ENCODE results near the gene CUL4A. TPM values are rescaled to one million over a fixed set of nuclear protein-coding genes. Genes with fewer than 3 reads are reported as not detected.
"Not testable (repeated sequence)": the region's sequence is repeated elsewhere in the genome, so short reads cannot be mapped to it uniquely, and the experiment has no call there.

The CUL4A gene
- total RNA-seq, 6 experiments from 2014 or later = 29.2 to 75.8 (median 39.5) TPM

DNA sequence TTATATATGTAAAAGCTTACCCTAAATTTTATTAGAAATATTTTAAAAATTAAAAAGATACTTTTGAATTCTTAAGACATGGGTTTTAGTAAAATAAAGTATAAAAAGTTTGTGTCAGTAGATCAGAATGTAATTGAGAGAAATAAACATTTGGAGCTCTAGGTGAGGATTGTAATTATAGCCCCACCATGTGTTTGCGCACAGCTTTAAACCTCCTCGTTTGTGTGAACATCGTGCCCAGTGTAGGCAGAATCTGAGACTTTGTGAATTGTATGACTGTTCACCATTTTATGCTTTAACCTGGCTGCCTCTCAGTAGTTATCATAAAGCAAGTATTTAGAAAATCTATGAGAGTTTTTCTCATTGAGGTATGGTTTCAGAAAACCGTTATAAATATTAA lies 29.1 kb downstream of the CUL4A start:
- 77% methylated on average over 4 of the region's 4 CpGs for WGBS (ENCODE audit: insufficient coverage, low coverage, low lambda C conversion rate, missing lambda C conversion rate)
- Histone ChIP-seq H3K9me3 (no peaks in the 10 kb centered on the region), H3K4me3 (no peak overlapping the region), H3K4me1 (no peaks in the 10 kb centered on the region), H3K27ac (no peak overlapping the region), H3K36me3 (peaks cover 0 to 48% (median 14%) of the 10 kb centered on the region in 4 donors), H3K27me3 (no peaks in the 10 kb centered on the region)
- intact Hi-C loops (cut with DNase I) = no loop called here
- TF ChIP-seq, protein P1, sequence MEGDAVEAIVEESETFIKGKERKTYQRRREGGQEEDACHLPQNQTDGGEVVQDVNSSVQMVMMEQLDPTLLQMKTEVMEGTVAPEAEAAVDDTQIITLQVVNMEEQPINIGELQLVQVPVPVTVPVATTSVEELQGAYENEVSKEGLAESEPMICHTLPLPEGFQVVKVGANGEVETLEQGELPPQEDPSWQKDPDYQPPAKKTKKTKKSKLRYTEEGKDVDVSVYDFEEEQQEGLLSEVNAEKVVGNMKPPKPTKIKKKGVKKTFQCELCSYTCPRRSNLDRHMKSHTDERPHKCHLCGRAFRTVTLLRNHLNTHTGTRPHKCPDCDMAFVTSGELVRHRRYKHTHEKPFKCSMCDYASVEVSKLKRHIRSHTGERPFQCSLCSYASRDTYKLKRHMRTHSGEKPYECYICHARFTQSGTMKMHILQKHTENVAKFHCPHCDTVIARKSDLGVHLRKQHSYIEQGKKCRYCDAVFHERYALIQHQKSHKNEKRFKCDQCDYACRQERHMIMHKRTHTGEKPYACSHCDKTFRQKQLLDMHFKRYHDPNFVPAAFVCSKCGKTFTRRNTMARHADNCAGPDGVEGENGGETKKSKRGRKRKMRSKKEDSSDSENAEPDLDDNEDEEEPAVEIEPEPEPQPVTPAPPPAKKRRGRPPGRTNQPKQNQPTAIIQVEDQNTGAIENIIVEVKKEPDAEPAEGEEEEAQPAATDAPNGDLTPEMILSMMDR (IDR thresholded peaks at IDR 0.05) = no peak
- TF ChIP-seq POLR2A (IDR thresholded peaks at IDR 0.05) = no peak
- DNase-seq (no peak), ATAC-seq (no peak)

DNA sequence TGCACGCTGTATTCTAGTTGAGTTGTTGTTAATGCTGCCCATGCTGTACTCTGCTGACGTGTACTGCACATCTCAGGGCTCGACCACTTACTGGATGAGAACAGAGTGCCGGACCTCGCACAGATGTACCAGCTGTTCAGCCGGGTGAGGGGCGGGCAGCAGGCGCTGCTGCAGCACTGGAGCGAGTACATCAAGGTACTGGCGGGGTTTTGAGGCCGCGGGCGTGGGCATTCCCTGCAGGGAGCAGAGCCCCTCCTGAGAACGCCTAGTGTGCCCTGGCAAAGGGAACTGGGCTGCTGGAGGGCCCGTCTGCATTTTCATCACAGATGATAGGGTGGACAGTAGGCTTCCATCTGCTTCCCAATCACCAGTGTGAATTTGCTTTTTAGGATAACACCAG lies 29.9 kb downstream of the CUL4A start:
- DNase-seq = no peak
- H3K4me3 ChIP-seq = no peak overlapping the region
- intact Hi-C loops (cut with DNase I) = no loop called here
- H3K4me1 ChIP-seq = no peaks in the 10 kb centered on the region
- WGBS (ENCODE audit: insufficient coverage, low coverage, low lambda C conversion rate, missing lambda C conversion rate) = 60% methylated on average over 3 of the region's 15 CpGs
- TF ChIP-seq, protein P1 (IDR thresholded peaks at IDR 0.05) = no peak
- no peak for TF ChIP-seq POLR2A (IDR thresholded peaks at IDR 0.05)
- H3K9me3 ChIP-seq = no peaks in the 10 kb centered on the region
- H3K27me3 ChIP-seq = no peaks in the 10 kb centered on the region
- no peak for ATAC-seq
- H3K36me3 ChIP-seq = peaks cover 0 to 52% (median 21%) of the 10 kb centered on the region in 4 donors
- H3K27ac ChIP-seq = no peak overlapping the region

GRCh38 chr13:113239986-113240385 lies 30.6 kb downstream of the CUL4A start:
- H3K4me3 ChIP-seq = no peak overlapping the region
- no peak for ATAC-seq
- intact Hi-C loops (cut with DNase I) = no loop called here
- no peak for DNase-seq
- no peaks in the 10 kb centered on the region for H3K27me3 ChIP-seq
- H3K27ac ChIP-seq = no peak overlapping the region
- H3K36me3 ChIP-seq = peaks cover 0 to 56% (median 23%) of the 10 kb centered on the region in 4 donors
- no peaks in the 10 kb centered on the region for H3K4me1 ChIP-seq
- H3K9me3 ChIP-seq = no peaks in the 10 kb centered on the region
- WGBS (ENCODE audit: insufficient coverage, low coverage, low lambda C conversion rate, missing lambda C conversion rate) = 75% methylated on average over 6 of the region's 6 CpGs
- no peak for TF ChIP-seq POLR2A (IDR thresholded peaks at IDR 0.05)
- TF ChIP-seq, protein P1 (IDR thresholded peaks at IDR 0.05) = no peak

DNA sequence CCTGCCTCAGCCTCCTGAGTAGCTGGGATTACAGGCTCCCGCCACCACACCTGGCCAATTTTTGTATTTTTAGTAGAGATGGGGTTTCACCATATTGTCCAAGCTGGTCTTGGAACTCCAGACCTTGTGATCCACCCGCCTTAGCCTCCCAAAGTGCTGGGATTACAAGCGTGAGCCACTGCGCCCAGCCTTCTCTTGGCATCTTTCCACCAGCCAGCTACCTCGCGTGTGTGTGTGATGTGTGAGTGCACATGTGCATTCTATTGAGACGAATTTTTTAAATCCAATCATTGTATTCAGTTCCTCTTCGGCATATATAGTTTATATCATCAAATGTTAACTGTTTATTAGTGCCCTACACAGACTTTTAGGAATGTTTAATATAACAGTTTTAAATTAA lies 32.2 kb downstream of the CUL4A start:
- H3K4me3 ChIP-seq; H3K27ac ChIP-seq; H3K27me3 ChIP-seq; H3K9me3 ChIP-seq; H3K4me1 ChIP-seq; intact Hi-C loops (cut with DNase I); ATAC-seq; DNase-seq: not testable (repeated sequence)
- H3K36me3 ChIP-seq = peaks cover 0 to 69% (median 32%) of the 10 kb centered on the region in 4 donors
- WGBS (ENCODE audit: insufficient coverage, low coverage, low lambda C conversion rate, missing lambda C conversion rate) = 76% methylated on average over 3 of the region's 8 CpGs

DNA sequence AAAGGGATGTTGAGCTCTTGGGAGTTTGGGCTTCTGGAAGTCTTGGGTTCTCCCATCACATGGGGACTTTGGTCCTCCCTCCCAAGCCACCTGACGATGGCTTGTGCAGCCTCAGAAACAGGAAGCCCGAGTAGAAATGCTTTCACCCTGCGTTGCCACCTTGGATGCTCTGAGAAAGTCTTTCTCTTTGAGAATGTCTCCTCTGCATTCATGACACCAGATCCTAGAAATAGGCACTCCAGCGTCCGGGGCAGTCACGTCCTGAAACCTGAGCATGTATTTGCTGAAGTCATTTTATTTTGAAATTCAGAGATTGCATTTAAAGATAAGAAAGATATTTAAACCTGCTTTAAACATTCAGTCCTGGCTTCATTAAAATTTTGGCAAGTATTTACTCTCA lies 34.4 kb downstream of the CUL4A start:
- no peak for ATAC-seq
- Histone ChIP-seq H3K4me3 (no peak overlapping the region), H3K36me3 (peaks cover 0 to 81% (median 42%) of the 10 kb centered on the region in 4 donors), H3K27ac (no peak overlapping the region), H3K9me3 (no peaks in the 10 kb centered on the region), H3K27me3 (no peaks in the 10 kb centered on the region), H3K4me1 (no peaks in the 10 kb centered on the region)
- no peak for DNase-seq
- intact Hi-C loops (cut with DNase I) = no loop called here
- no peak for TF ChIP-seq POLR2A (IDR thresholded peaks at IDR 0.05)
- TF ChIP-seq, protein P1 (IDR thresholded peaks at IDR 0.05) = no peak
- 78% methylated on average over 6 of the region's 6 CpGs for WGBS (ENCODE audit: insufficient coverage, low coverage, low lambda C conversion rate, missing lambda C conversion rate)
